Neural crest cell (in vitro differentiated cells): Measurements from ENCODE around the gene CRK. TPM values are rescaled to one million over a fixed set of nuclear protein-coding genes. Genes with fewer than 3 reads are reported as not detected.

ENCODE experiments used
- DNase-seq: peaks from one replicate; pipeline ENCODE4 v3.0.0; 2021; ENCODE audit warnings: low read depth, mixed read lengths, low spot score
- H3K27ac Mint-ChIP-seq: one replicate; pipeline ENCODE4 v1.8.0; 2021; ENCODE audit warnings: mild to moderate bottlenecking, mixed read lengths; ENCODE audit not compliant: unreplicated experiment
- H3K27me3 Mint-ChIP-seq: 2 replicates; pipeline ENCODE4 v1.8.0; 2021; ENCODE audit warnings: low read depth, mild to moderate bottlenecking, mixed read lengths
- H3K36me3 Mint-ChIP-seq: 2 replicates; pipeline ENCODE4 v1.8.0; 2021; ENCODE audit warnings: low read depth, mild to moderate bottlenecking, mixed read lengths
- H3K4me1 Mint-ChIP-seq: 2 replicates; pipeline ENCODE4 v1.8.0; 2021; ENCODE audit warnings: mixed read lengths
- H3K4me3 Mint-ChIP-seq: one replicate; pipeline ENCODE4 v1.8.0; 2021; ENCODE audit warnings: mild to moderate bottlenecking, mixed read lengths
- H3K9me3 Mint-ChIP-seq: 2 replicates; pipeline ENCODE4 v1.8.0; 2021; ENCODE audit warnings: mixed read lengths
- long read RNA-seq: library from polyadenylated mRNA; unstranded; transcript quantifications from one replicate; pipeline ENCODE4 v2.0.0, GENCODE V29; 2020
- total RNA-seq: library from RNA; stranded (reverse); gene quantifications from 2 replicates; pipeline ENCODE4 v1.2.1, GENCODE V29; 2021
- TF ChIP-seq, protein P1 (sequence below): fragments of 200-600 bp; sonication (generic); conservative IDR thresholded peaks from 2 replicates; pipeline ENCODE4 v1.5.0; 2021; ENCODE audit warnings: antibody characterized with exemption, mild to moderate bottlenecking

Gene CRK
- 57.5 and 58.5 TPM in 2 replicates for total RNA-seq
- long read RNA-seq, partial matches to known transcripts = 4 of 12 reads
- long read RNA-seq, other reads (novel, unspliced or antisense) = 6 of 12 reads

GRCh38 chr17:1455797-1456599 is at the start of gene CRK:
Gene CRK, minus strand, starts transcription at chr17:1456232. Its CDS starts 115 bp downstream, at chr17:1456117.
- Mint-ChIP-seq H3K27ac (peak within 1 kb of the TSS; percentile 96), H3K36me3 (no peaks in the 10 kb centered on the region), H3K4me3 (peak within 1 kb of the TSS; percentile 99), H3K27me3 (no peaks in the 10 kb centered on the region), H3K4me1 (peaks cover 38% of the 10 kb centered on the region), H3K9me3 (no peaks in the 10 kb centered on the region)
- TF ChIP-seq, protein P1, sequence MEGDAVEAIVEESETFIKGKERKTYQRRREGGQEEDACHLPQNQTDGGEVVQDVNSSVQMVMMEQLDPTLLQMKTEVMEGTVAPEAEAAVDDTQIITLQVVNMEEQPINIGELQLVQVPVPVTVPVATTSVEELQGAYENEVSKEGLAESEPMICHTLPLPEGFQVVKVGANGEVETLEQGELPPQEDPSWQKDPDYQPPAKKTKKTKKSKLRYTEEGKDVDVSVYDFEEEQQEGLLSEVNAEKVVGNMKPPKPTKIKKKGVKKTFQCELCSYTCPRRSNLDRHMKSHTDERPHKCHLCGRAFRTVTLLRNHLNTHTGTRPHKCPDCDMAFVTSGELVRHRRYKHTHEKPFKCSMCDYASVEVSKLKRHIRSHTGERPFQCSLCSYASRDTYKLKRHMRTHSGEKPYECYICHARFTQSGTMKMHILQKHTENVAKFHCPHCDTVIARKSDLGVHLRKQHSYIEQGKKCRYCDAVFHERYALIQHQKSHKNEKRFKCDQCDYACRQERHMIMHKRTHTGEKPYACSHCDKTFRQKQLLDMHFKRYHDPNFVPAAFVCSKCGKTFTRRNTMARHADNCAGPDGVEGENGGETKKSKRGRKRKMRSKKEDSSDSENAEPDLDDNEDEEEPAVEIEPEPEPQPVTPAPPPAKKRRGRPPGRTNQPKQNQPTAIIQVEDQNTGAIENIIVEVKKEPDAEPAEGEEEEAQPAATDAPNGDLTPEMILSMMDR = no peak
- peak; percentile 99 for DNase-seq

- Mint-ChIP-seq H3K4me3 (no peak overlapping the region), H3K27ac (no peak overlapping the region), H3K4me1 (peaks cover 8% of the 10 kb centered on the region), H3K36me3 (no peaks in the 10 kb centered on the region), H3K27me3 (no peaks in the 10 kb centered on the region), H3K9me3 (no peaks in the 10 kb centered on the region)
- TF ChIP-seq, protein P1 = no peak
- no peak for DNase-seq
These were observed 49.6 kb upstream of the CRK start for GRCh38 chr17:1505586-1505985.

DNA sequence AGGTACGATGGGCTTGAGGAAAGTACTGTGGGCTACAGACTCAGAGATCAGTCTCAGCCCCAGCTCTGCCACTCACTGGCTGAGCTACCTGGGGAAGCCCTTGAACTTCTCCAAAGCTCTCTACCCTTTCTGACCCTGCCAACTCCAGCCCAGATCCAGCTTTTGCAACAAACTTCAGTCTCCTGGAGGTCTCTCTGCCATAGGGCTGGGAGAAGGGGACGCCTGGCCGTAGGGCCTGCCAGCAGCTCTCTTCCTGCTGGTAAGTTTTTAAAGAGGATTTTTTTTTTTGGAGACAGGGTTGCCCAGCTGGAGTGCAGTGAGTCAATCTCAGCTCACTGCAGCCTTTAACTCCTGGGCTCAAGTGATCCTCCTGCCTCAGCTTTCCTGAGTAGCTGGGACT is 48.8 kb upstream of the CRK start:
- Mint-ChIP-seq H3K27me3 (no peaks in the 10 kb centered on the region), H3K4me1 (peaks cover 8% of the 10 kb centered on the region), H3K27ac (no peak overlapping the region), H3K9me3 (no peaks in the 10 kb centered on the region), H3K36me3 (no peaks in the 10 kb centered on the region), H3K4me3 (no peak overlapping the region)
- no peak for DNase-seq
- TF ChIP-seq, protein P1 = no peak

- no peaks in the 10 kb centered on the region for H3K36me3 Mint-ChIP-seq
- H3K27me3 Mint-ChIP-seq = no peaks in the 10 kb centered on the region
- TF ChIP-seq, protein P1 = no peak
- no peak overlapping the region for H3K4me3 Mint-ChIP-seq
- H3K27ac Mint-ChIP-seq = no peak overlapping the region
- no peaks in the 10 kb centered on the region for H3K9me3 Mint-ChIP-seq
- H3K4me1 Mint-ChIP-seq = peaks cover 3% of the 10 kb centered on the region
- no peak for DNase-seq
These were observed 47.7 kb upstream of the CRK start for GRCh38 chr17:1503699-1504098.

DNA sequence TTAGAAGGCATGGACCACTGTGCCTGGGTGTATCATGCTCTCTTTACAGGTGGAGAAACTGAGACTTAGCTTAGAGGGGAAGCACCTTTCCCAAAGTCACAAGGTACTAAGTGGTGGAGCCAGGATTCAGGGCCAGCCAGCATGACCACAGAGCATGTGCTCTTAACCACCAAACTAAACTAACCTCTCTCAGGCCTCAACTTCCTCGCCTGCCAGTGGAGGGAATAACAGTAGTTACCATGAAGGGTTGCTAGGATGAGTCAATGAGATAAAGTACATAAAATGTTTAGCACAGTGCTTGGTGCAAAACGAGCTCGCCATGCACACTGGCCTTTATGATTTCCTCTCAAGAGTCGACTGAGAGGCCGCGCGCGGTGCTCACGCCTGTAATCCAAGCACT is 42.8 kb upstream of the CRK start:
- H3K27ac Mint-ChIP-seq = no peak overlapping the region
- H3K27me3 Mint-ChIP-seq = no peaks in the 10 kb centered on the region
- DNase-seq = no peak
- TF ChIP-seq, protein P1 = no peak
- H3K4me1 Mint-ChIP-seq = peaks cover 2% of the 10 kb centered on the region
- H3K36me3 Mint-ChIP-seq = no peaks in the 10 kb centered on the region
- no peaks in the 10 kb centered on the region for H3K9me3 Mint-ChIP-seq
- H3K4me3 Mint-ChIP-seq = no peak overlapping the region
